ENCODE data around the gene PPA1.
"Not testable (repeated sequence)": the region's sequence is repeated elsewhere in the genome, so short reads cannot be mapped to it uniquely, and the experiment has no call there.

The PPA1 gene

GRCh38 chr10:70233109-70233938, at the start of gene PPA1:
PPA1 (minus strand) TSS chr10:70233429; CDS start chr10:70233327, 102 bp downstream.
- peak; percentile 98 to 99 for DNase-seq (ENCODE audit: low read depth in 2 of 2, low spot score in 1 of 2)

- no peak for DNase-seq (ENCODE audit: low read depth in 2 of 2, low spot score in 1 of 2)
These were observed 48.4 kb upstream of the PPA1 start for GRCh38 chr10:70281609-70282008.

- DNase-seq (ENCODE audit: low read depth in 2 of 2, low spot score in 1 of 2) = no peak
These were observed 46.9 kb upstream of the PPA1 start for GRCh38 chr10:70280099-70280498.

GRCh38 chr10:70277396-70278030, 44.3 kb upstream of the PPA1 start:
- no peak for DNase-seq (ENCODE audit: low read depth in 2 of 2, low spot score in 1 of 2)

- DNase-seq (ENCODE audit: low read depth in 2 of 2, low spot score in 1 of 2) = no peak
These were observed 41.4 kb upstream of the PPA1 start for GRCh38 chr10:70274643-70275042.

GRCh38 chr10:70272925-70273316, 39.7 kb upstream of the PPA1 start:
- no peak for DNase-seq (ENCODE audit: low read depth in 2 of 2, low spot score in 1 of 2)

GRCh38 chr10:70271996-70272924, 39.0 kb upstream of the PPA1 start:
- no peak for DNase-seq (ENCODE audit: low read depth in 2 of 2, low spot score in 1 of 2)

- DNase-seq (ENCODE audit: low read depth in 2 of 2, low spot score in 1 of 2) = no peak
These were observed 37.7 kb upstream of the PPA1 start for GRCh38 chr10:70270952-70271351.

GRCh38 chr10:70269741-70270140, 36.5 kb upstream of the PPA1 start:
- no peak for DNase-seq (ENCODE audit: low read depth in 2 of 2, low spot score in 1 of 2)

GRCh38 chr10:70268376-70268775, 35.1 kb upstream of the PPA1 start:
- DNase-seq (ENCODE audit: low read depth in 2 of 2, low spot score in 1 of 2) = no peak

GRCh38 chr10:70267161-70267933, 34.1 kb upstream of the PPA1 start:
- DNase-seq (ENCODE audit: low read depth in 2 of 2, low spot score in 1 of 2) = no peak

GRCh38 chr10:70266701-70267100, 33.5 kb upstream of the PPA1 start:
- no peak for DNase-seq (ENCODE audit: low read depth in 2 of 2, low spot score in 1 of 2)

- DNase-seq (ENCODE audit: low read depth in 2 of 2, low spot score in 1 of 2) = no peak
These were observed 32.8 kb upstream of the PPA1 start for GRCh38 chr10:70266056-70266455.

GRCh38 chr10:70265032-70265689, 31.9 kb upstream of the PPA1 start:
- DNase-seq (ENCODE audit: low read depth in 2 of 2, low spot score in 1 of 2) = no peak

GRCh38 chr10:70260734-70261133, 27.5 kb upstream of the PPA1 start:
- no peak for DNase-seq (ENCODE audit: low read depth in 2 of 2, low spot score in 1 of 2)

- DNase-seq (ENCODE audit: low read depth in 2 of 2, low spot score in 1 of 2) = no peak
These were observed 27.0 kb upstream of the PPA1 start for GRCh38 chr10:70260259-70260658.

GRCh38 chr10:70258216-70258615, 25.0 kb upstream of the PPA1 start:
- DNase-seq (ENCODE audit: low read depth in 2 of 2, low spot score in 1 of 2) = no peak

- DNase-seq (ENCODE audit: low read depth in 2 of 2, low spot score in 1 of 2) = not testable (repeated sequence)
These were observed 24.6 kb upstream of the PPA1 start for GRCh38 chr10:70257816-70258215.

- DNase-seq (ENCODE audit: low read depth in 2 of 2, low spot score in 1 of 2) = no peak
These were observed 23.2 kb upstream of the PPA1 start for GRCh38 chr10:70256463-70256862.

All from stimulated activated CD8-positive, alpha-beta memory T cell treated with anti-CD3 and anti-CD28 coated beads, Interleukin-4, amount 100 ng/mL, for 4 hours (primary cell).